NB4 (cell line): ENCODE measurements around the gene MINDY2.

ENCODE experiments used
- DNase-seq: peaks from one replicate; pipeline ENCODE4 v3.0.0; 2010; ENCODE audit warnings: low read depth
- H3K4me3 ChIP-seq: one replicate; pipeline ENCODE4 v1.5.1; 2011; ENCODE audit warnings: mild to moderate bottlenecking, low read depth, low read length, moderate library complexity
- CTCF ChIP-seq: IDR thresholded peaks from one replicate; pipeline ENCODE4 v1.5.1; 2012; ENCODE audit warnings: low read depth, low read length
- MYC ChIP-seq: IDR thresholded peaks from 2 replicates; pipeline ENCODE4 v1.6.1; 2011; ENCODE audit warnings: low read depth, low read length
- POLR2A ChIP-seq: IDR thresholded peaks from 2 replicates; pipeline ENCODE4 v1.6.1; 2011; ENCODE audit warnings: mild to moderate bottlenecking; ENCODE audit not compliant: insufficient read length; ENCODE audit errors: extremely low read depth
- TF ChIP-seq, protein P1 (sequence below): IDR thresholded peaks from 2 replicates; pipeline ENCODE4 v1.6.1; 2011; ENCODE audit warnings: low read depth, low read length

Gene MINDY2

DNA sequence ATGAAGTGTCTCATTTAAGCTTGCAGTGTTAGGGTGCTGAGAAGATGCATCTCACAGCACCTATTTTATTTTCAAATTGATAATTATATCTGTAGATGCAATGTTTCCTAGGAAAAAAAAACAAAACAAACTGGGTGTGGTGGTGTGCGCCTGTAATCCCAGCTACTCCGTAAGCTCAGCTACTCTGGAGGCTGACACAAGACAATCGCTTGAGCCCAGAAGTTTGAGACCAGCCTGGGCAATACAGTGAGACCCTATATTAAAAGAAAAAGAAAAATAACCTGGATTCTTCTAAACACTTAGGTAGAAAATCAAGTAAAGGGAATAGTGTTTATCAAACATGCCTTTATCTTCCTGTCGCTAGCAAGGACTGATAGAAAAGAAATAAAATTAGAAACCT lies 1.9 kb downstream of the MINDY2 start:
- DNase-seq, result no peak
- peak overlapping the region; percentile 80 for H3K4me3 ChIP-seq
- TF ChIP-seq, protein P1, sequence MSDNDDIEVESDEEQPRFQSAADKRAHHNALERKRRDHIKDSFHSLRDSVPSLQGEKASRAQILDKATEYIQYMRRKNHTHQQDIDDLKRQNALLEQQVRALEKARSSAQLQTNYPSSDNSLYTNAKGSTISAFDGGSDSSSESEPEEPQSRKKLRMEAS, result no peak
- TF ChIP-seq CTCF (no peak), POLR2A (no peak), MYC (no peak)

- TF ChIP-seq POLR2A (no peak), MYC (no peak), CTCF (no peak)
- TF ChIP-seq, protein P1, result no peak
- no peak overlapping the region for H3K4me3 ChIP-seq
- no peak for DNase-seq
Observed at GRCh38 chr15:58775402-58775801, 4.3 kb downstream of the MINDY2 start.

- no peak overlapping the region for H3K4me3 ChIP-seq
- TF ChIP-seq CTCF (no peak), MYC (no peak)
- TF ChIP-seq, protein P1, result no peak
- no peak for DNase-seq
Observed at GRCh38 chr15:58777107-58777506, 6.0 kb downstream of the MINDY2 start.

GRCh38 chr15:58779554-58779953 lies 8.5 kb downstream of the MINDY2 start:
- H3K4me3 ChIP-seq, result no peak overlapping the region
- DNase-seq, result no peak
- TF ChIP-seq CTCF (no peak), POLR2A (no peak), MYC (no peak)
- TF ChIP-seq, protein P1, result no peak

GRCh38 chr15:58785355-58785754 lies 14.3 kb downstream of the MINDY2 start:
- no peak overlapping the region for H3K4me3 ChIP-seq
- no peak for DNase-seq
- no peak for TF ChIP-seq POLR2A

- no peak overlapping the region for H3K4me3 ChIP-seq
- TF ChIP-seq, protein P1, result no peak
- TF ChIP-seq POLR2A (no peak), CTCF (no peak), MYC (no peak)
- DNase-seq, result no peak
Observed at GRCh38 chr15:58788056-58788710, 17.1 kb downstream of the MINDY2 start.
